Activated CD4-positive, alpha-beta T cell treated with anti-CD3 and anti-CD28 coated beads for 36 hours (primary cell): ENCODE data around the gene MAP7. TPM values are rescaled to one million over a fixed set of nuclear protein-coding genes. Genes with fewer than 3 reads are reported as not detected.

ENCODE experiments used
- ATAC-seq: fragments of 200-7000 bp; cut with Tn5 transposase; one replicate; pipeline ENCODE4 v1.10.0; 2021; ENCODE audit warnings: mild to moderate bottlenecking, moderate library complexity
- CTCF ChIA-PET: fragments of 350-600 bp; sonication (Branson Sonifier 250); formaldehyde crosslinking; loops from one replicate; lab custom pipeline; 2021; ENCODE audit warnings: antibody characterized with exemption; lab: Charles Lee
- POLR2A ChIA-PET: fragments of 350-600 bp; sonication (Branson Sonifier 250); formaldehyde crosslinking; loops from one replicate; lab custom pipeline; 2021; ENCODE audit warnings: antibody characterized with exemption, inconsistent platforms; lab: Charles Lee
- DNase-seq: peaks from one replicate; pipeline ENCODE4 v3.0.0-alpha.2; 2020
- H3K27ac Mint-ChIP-seq: one replicate; pipeline ENCODE4 v1.8.0; 2021; ENCODE audit warnings: mixed read lengths
- H3K27me3 Mint-ChIP-seq: one replicate; pipeline ENCODE4 v1.8.0; 2021; ENCODE audit warnings: mixed read lengths
- H3K36me3 Mint-ChIP-seq: one replicate; pipeline ENCODE4 v1.8.0; 2021; ENCODE audit warnings: low read depth, mixed read lengths
- H3K4me1 Mint-ChIP-seq: one replicate; pipeline ENCODE4 v1.8.0; 2021; ENCODE audit warnings: mixed read lengths
- H3K4me3 Mint-ChIP-seq: one replicate; pipeline ENCODE4 v1.8.0; 2021; ENCODE audit warnings: mild to moderate bottlenecking, moderate library complexity, mixed read lengths
- H3K9me3 Mint-ChIP-seq: one replicate; pipeline ENCODE4 v1.8.0; 2021; ENCODE audit warnings: low read depth, mixed read lengths
- intact Hi-C, 2 experiments: fragments of 100-400 bp; cut with DNase I in 1 of 2; cut with micrococcal nuclease in 1 of 2; formaldehyde crosslinking; loops; one replicate each; pipeline versions ENCODE4 v1.14.2 to v1.15.1; 2022 to 2024; cut with DNase I, micrococcal nuclease
- total RNA-seq, 2 experiments: library from RNA; stranded (reverse); gene quantifications; one replicate each; pipeline ENCODE4 v1.2.3, GENCODE V29; 2021

The MAP7 gene
- total RNA-seq, 2 experiments from 2014 or later, result 2.1 to 3.1 TPM

GRCh38 chr6:136350914-136351313 lies 199.3 kb downstream of the MAP7 start:
- no peaks in the 10 kb centered on the region for H3K27me3 Mint-ChIP-seq
- POLR2A ChIA-PET, result interaction anchor here (0.7 kb wide), 1 partner anchor 87 kb away, joined by 3 read pairs; no protein-coding TSS in a partner anchor
- no peaks in the 10 kb centered on the region for H3K4me1 Mint-ChIP-seq
- no peaks in the 10 kb centered on the region for H3K36me3 Mint-ChIP-seq
- DNase-seq (no peak), ATAC-seq (no peak)
- CTCF ChIA-PET, result interaction anchor here (0.6 to 0.8 kb wide), 2 partner anchors 10 to 52 kb away, joined by 3 read pairs; no protein-coding TSS in a partner anchor
- H3K4me3 Mint-ChIP-seq, result no peak overlapping the region
- H3K9me3 Mint-ChIP-seq, result no peaks in the 10 kb centered on the region
- no peak overlapping the region for H3K27ac Mint-ChIP-seq
- intact Hi-C loops, result no loop called here

- ChIA-PET POLR2A (no interaction called here), CTCF (no interaction called here)
- no peak for ATAC-seq
- H3K4me1 Mint-ChIP-seq, result no peaks in the 10 kb centered on the region
- intact Hi-C loops, result no loop called here
- H3K27me3 Mint-ChIP-seq, result no peaks in the 10 kb centered on the region
- DNase-seq, result no peak
- H3K27ac Mint-ChIP-seq, result no peak overlapping the region
- no peaks in the 10 kb centered on the region for H3K9me3 Mint-ChIP-seq
- H3K4me3 Mint-ChIP-seq, result no peak overlapping the region
- H3K36me3 Mint-ChIP-seq, result no peaks in the 10 kb centered on the region
Measured at GRCh38 chr6:136347847-136348246, 202.4 kb downstream of the MAP7 start.

GRCh38 chr6:136345145-136345544 lies 205.1 kb downstream of the MAP7 start:
- H3K27me3 Mint-ChIP-seq, result no peaks in the 10 kb centered on the region

GRCh38 chr6:136344420-136344819 lies 205.8 kb downstream of the MAP7 start:
- no peak overlapping the region for H3K27ac Mint-ChIP-seq
- intact Hi-C loops, result no loop called here
- ATAC-seq (no peak), DNase-seq (no peak)
- no peaks in the 10 kb centered on the region for H3K27me3 Mint-ChIP-seq
- H3K9me3 Mint-ChIP-seq, result no peaks in the 10 kb centered on the region
- CTCF ChIA-PET, result interaction anchor here (0.6 to 1.9 kb wide), 3 partner anchors 17 to 206 kb away, joined by 3 to 4 read pairs (median 3); partner anchors contain the start of gene MAP7
- no peaks in the 10 kb centered on the region for H3K4me1 Mint-ChIP-seq
- H3K4me3 Mint-ChIP-seq, result no peak overlapping the region
- POLR2A ChIA-PET, result no interaction called here
- no peaks in the 10 kb centered on the region for H3K36me3 Mint-ChIP-seq

More at GRCh38 chr6:136345145-136345544, 205.1 kb downstream of the MAP7 start:
- ATAC-seq (no peak), DNase-seq (no peak)
- H3K4me3 Mint-ChIP-seq, result no peak overlapping the region
- CTCF ChIA-PET, result interaction anchor here (0.6 kb wide), 1 partner anchor 16 kb away, joined by 3 read pairs; no protein-coding TSS in a partner anchor
- H3K9me3 Mint-ChIP-seq, result no peaks in the 10 kb centered on the region
- H3K4me1 Mint-ChIP-seq, result no peaks in the 10 kb centered on the region
- POLR2A ChIA-PET, result no interaction called here
- H3K36me3 Mint-ChIP-seq, result no peaks in the 10 kb centered on the region
- intact Hi-C loops, result no loop called here
- H3K27ac Mint-ChIP-seq, result no peak overlapping the region

- no peaks in the 10 kb centered on the region for H3K36me3 Mint-ChIP-seq
- intact Hi-C loops, result no loop called here
- H3K9me3 Mint-ChIP-seq, result no peaks in the 10 kb centered on the region
- no peak overlapping the region for H3K27ac Mint-ChIP-seq
- ChIA-PET CTCF (interaction anchor here (1.2 to 1.9 kb wide), 2 partner anchors 27 to 206 kb away, joined by 3 to 4 read pairs; partner anchors contain the start of gene MAP7), POLR2A (no interaction called here)
- no peaks in the 10 kb centered on the region for H3K4me1 Mint-ChIP-seq
- no peak for ATAC-seq
- H3K4me3 Mint-ChIP-seq, result no peak overlapping the region
- DNase-seq, result no peak
- H3K27me3 Mint-ChIP-seq, result no peaks in the 10 kb centered on the region
Measured at GRCh38 chr6:136343700-136344099, 206.5 kb downstream of the MAP7 start.

GRCh38 chr6:136343275-136343674 lies 206.9 kb downstream of the MAP7 start:
- POLR2A ChIA-PET, result no interaction called here
- no peaks in the 10 kb centered on the region for H3K4me1 Mint-ChIP-seq
- H3K9me3 Mint-ChIP-seq, result no peaks in the 10 kb centered on the region
- ATAC-seq (no peak), DNase-seq (no peak)
- no peak overlapping the region for H3K4me3 Mint-ChIP-seq
- intact Hi-C loops, result no loop called here
- CTCF ChIA-PET, result interaction anchor here (1.9 kb wide), 1 partner anchor 207 kb away, joined by 4 read pairs; the partner anchor contains the start of gene MAP7
- no peaks in the 10 kb centered on the region for H3K36me3 Mint-ChIP-seq
- no peaks in the 10 kb centered on the region for H3K27me3 Mint-ChIP-seq
- no peak overlapping the region for H3K27ac Mint-ChIP-seq

GRCh38 chr6:136341967-136342366 lies 208.3 kb downstream of the MAP7 start:
- Mint-ChIP-seq H3K27ac (no peak overlapping the region), H3K9me3 (no peaks in the 10 kb centered on the region), H3K4me3 (no peak overlapping the region), H3K27me3 (no peaks in the 10 kb centered on the region), H3K36me3 (no peaks in the 10 kb centered on the region), H3K4me1 (no peaks in the 10 kb centered on the region)
- CTCF ChIA-PET, result no interaction called here
- intact Hi-C loops, result no loop called here
- no peak for ATAC-seq
- POLR2A ChIA-PET, result interaction anchor here (0.6 kb wide), 1 partner anchor 52 kb away, joined by 4 read pairs; the partner anchor contains the start of gene BCLAF1
- DNase-seq, result no peak

GRCh38 chr6:136341367-136341766 lies 208.9 kb downstream of the MAP7 start:
- H3K4me1 Mint-ChIP-seq, result no peaks in the 10 kb centered on the region
- ATAC-seq (no peak), DNase-seq (no peak)
- no peaks in the 10 kb centered on the region for H3K27me3 Mint-ChIP-seq
- CTCF ChIA-PET, result no interaction called here
- H3K9me3 Mint-ChIP-seq, result no peaks in the 10 kb centered on the region
- intact Hi-C loops, result no loop called here
- POLR2A ChIA-PET, result interaction anchor here (0.6 kb wide), 1 partner anchor 52 kb away, joined by 4 read pairs; the partner anchor contains the start of gene BCLAF1
- H3K36me3 Mint-ChIP-seq, result no peaks in the 10 kb centered on the region
- no peak overlapping the region for H3K27ac Mint-ChIP-seq
- no peak overlapping the region for H3K4me3 Mint-ChIP-seq

- POLR2A ChIA-PET, result no interaction called here
- DNase-seq (no peak), ATAC-seq (no peak)
- Mint-ChIP-seq H3K9me3 (no peaks in the 10 kb centered on the region), H3K36me3 (no peaks in the 10 kb centered on the region), H3K4me1 (no peaks in the 10 kb centered on the region), H3K4me3 (no peak overlapping the region), H3K27me3 (no peaks in the 10 kb centered on the region), H3K27ac (no peak overlapping the region)
- CTCF ChIA-PET, result interaction anchor here (1.0 to 1.1 kb wide), 2 partner anchors 10 to 25 kb away, joined by 4 to 6 read pairs; no protein-coding TSS in a partner anchor
- intact Hi-C loops, result no loop called here
Measured at GRCh38 chr6:136338486-136338885, 211.7 kb downstream of the MAP7 start.

GRCh38 chr6:136337606-136338005 lies 212.6 kb downstream of the MAP7 start:
- Mint-ChIP-seq H3K36me3 (no peaks in the 10 kb centered on the region), H3K4me1 (no peaks in the 10 kb centered on the region), H3K27me3 (no peaks in the 10 kb centered on the region), H3K27ac (no peak overlapping the region), H3K9me3 (no peaks in the 10 kb centered on the region), H3K4me3 (no peak overlapping the region)
- ATAC-seq, result no peak
- DNase-seq, result no peak
- ChIA-PET CTCF (interaction anchor here (1.1 kb wide), 2 partner anchors 9 to 20 kb away, joined by 4 to 5 read pairs; no protein-coding TSS in a partner anchor), POLR2A (interaction anchor here (0.6 kb wide), 1 partner anchor 890 kb away, joined by 4 read pairs; no protein-coding TSS in a partner anchor)
- intact Hi-C loops, result no loop called here

- Mint-ChIP-seq H3K4me3 (no peak overlapping the region), H3K4me1 (no peaks in the 10 kb centered on the region), H3K36me3 (no peaks in the 10 kb centered on the region), H3K9me3 (no peaks in the 10 kb centered on the region), H3K27ac (no peak overlapping the region), H3K27me3 (no peaks in the 10 kb centered on the region)
- ChIA-PET CTCF (interaction anchor here (1.1 to 1.6 kb wide), 2 partner anchors 10 to 20 kb away, joined by 5 read pairs; no protein-coding TSS in a partner anchor), POLR2A (interaction anchor here (0.6 kb wide), 2 partner anchors 76 to 890 kb away, joined by 3 to 4 read pairs; no protein-coding TSS in a partner anchor)
- no peak for DNase-seq
- intact Hi-C loops, result no loop called here
- ATAC-seq, result no peak
Measured at GRCh38 chr6:136337121-136337520, 213.1 kb downstream of the MAP7 start.
